HepG2 (cell line): Measurements from ENCODE around the gene KLHDC8B. TPM values are rescaled to one million over a fixed set of nuclear protein-coding genes. Genes with fewer than 3 reads are reported as not detected.

Source experiments
- BATF2 ChIP-seq: sonication (generic); formaldehyde crosslinking; IDR thresholded peaks from 2 replicates; pipeline ENCODE4 v1.8.0; 2022; ENCODE audit warnings: mild to moderate bottlenecking, missing genetic modification reagents, moderate library complexity
- BRCA1 ChIP-seq: sonication (generic); formaldehyde crosslinking; IDR thresholded peaks from 2 replicates; pipeline ENCODE4 v1.4.0; 2020; ENCODE audit warnings: missing genetic modification reagents
- CC2D1A ChIP-seq: sonication (generic); formaldehyde crosslinking; IDR thresholded peaks from 2 replicates; pipeline ENCODE4 v1.8.1; 2023; ENCODE audit warnings: mild to moderate bottlenecking, missing genetic modification reagents
- GABPA ChIP-seq, 2 experiments: IDR thresholded peaks; 2 replicates each; pipeline ENCODE4 v1.6.1; 2011 to 2016; ENCODE audit warnings: low read depth in 2 of 2, low read length in 1 of 2, missing biosample characterization in 1 of 2, missing genetic modification characterization in 1 of 2
- HIC2 ChIP-seq: sonication (generic); formaldehyde crosslinking; IDR thresholded peaks from 2 replicates; pipeline ENCODE4 v1.9.0; 2022; ENCODE audit warnings: low read depth, missing genetic modification reagents
- MAF1 ChIP-seq: sonication (generic); formaldehyde crosslinking; IDR thresholded peaks from 2 replicates; pipeline ENCODE4 v1.5.0; 2020; ENCODE audit warnings: missing genetic modification reagents, borderline replicate concordance
- MED8 ChIP-seq: sonication (generic); formaldehyde crosslinking; IDR thresholded peaks from 2 replicates; pipeline ENCODE4 v1.8.1; 2023; ENCODE audit warnings: mild to moderate bottlenecking, missing genetic modification reagents; ENCODE audit not compliant: insufficient replicate concordance
- PCBP1 ChIP-seq: fragments of 200-400 bp; formaldehyde crosslinking; IDR thresholded peaks from 2 replicates; pipeline ENCODE4 v1.6.1; 2017; ENCODE audit warnings: mild to moderate bottlenecking, low read depth, low read length, borderline replicate concordance
- PTBP1 ChIP-seq: fragments of 200-400 bp; formaldehyde crosslinking; IDR thresholded peaks from 2 replicates; pipeline ENCODE4 v1.6.1; 2018; ENCODE audit warnings: low read length, low read depth; ENCODE audit not compliant: poor library complexity, severe bottlenecking
- RBM22 ChIP-seq: fragments of 200-400 bp; formaldehyde crosslinking; optimal IDR thresholded peaks from 2 replicates; pipeline ENCODE3; 2017; ENCODE audit warnings: mild to moderate bottlenecking, low read length, moderate library complexity
- RELA ChIP-seq: sonication (generic); formaldehyde crosslinking; IDR thresholded peaks from 2 replicates; pipeline ENCODE4 v1.4.0; 2020; ENCODE audit warnings: missing genetic modification reagents
- REPIN1 ChIP-seq: sonication (generic); formaldehyde crosslinking; IDR thresholded peaks from 2 replicates; pipeline ENCODE4 v1.8.0; 2022; ENCODE audit warnings: missing genetic modification reagents, low read depth, mild to moderate bottlenecking, borderline replicate concordance
- RXRB ChIP-seq: IDR thresholded peaks from 2 replicates; pipeline ENCODE4 v1.6.1; 2016; ENCODE audit warnings: borderline replicate concordance, missing genetic modification reagents, missing compliant biosample characterization
- SALL2 ChIP-seq: sonication (generic); formaldehyde crosslinking; IDR thresholded peaks from 2 replicates; pipeline ENCODE4 v1.8.1; 2023; ENCODE audit warnings: mild to moderate bottlenecking, missing genetic modification reagents, inconsistent platforms
- SP1 ChIP-seq, 2 experiments: fragments of 450-650 bp in 1 of 2; sonication (generic) in 1 of 2; formaldehyde crosslinking in 1 of 2; IDR thresholded peaks; 2 replicates each; pipeline versions ENCODE4 v1.4.0 to v1.6.1; 2016 to 2020; ENCODE audit warnings: missing genetic modification reagents in 1 of 2
- SRY ChIP-seq: sonication (generic); formaldehyde crosslinking; IDR thresholded peaks from 2 replicates; pipeline ENCODE4 v1.8.0; 2022; ENCODE audit warnings: mild to moderate bottlenecking, missing genetic modification reagents
- THAP11 ChIP-seq: IDR thresholded peaks from 2 replicates; pipeline ENCODE4 v1.6.1; 2016; ENCODE audit warnings: missing biosample characterization, missing genetic modification reagents
- ZNF18 ChIP-seq: sonication (generic); formaldehyde crosslinking; IDR thresholded peaks from 2 replicates; pipeline ENCODE4 v1.8.0; 2022; ENCODE audit warnings: mild to moderate bottlenecking, missing genetic modification reagents; ENCODE audit not compliant: insufficient replicate concordance
- ZNF205 ChIP-seq: IDR thresholded peaks from 2 replicates; pipeline ENCODE4 v1.6.1; 2018; ENCODE audit warnings: missing biosample characterization, missing genetic modification reagents
- ZNF224 ChIP-seq: sonication (generic); formaldehyde crosslinking; IDR thresholded peaks from 2 replicates; pipeline ENCODE4 v1.5.0; 2020; ENCODE audit warnings: mild to moderate bottlenecking, missing genetic modification reagents
- ZNF3 ChIP-seq: IDR thresholded peaks from 2 replicates; pipeline ENCODE4 v1.7.0; 2017; ENCODE audit warnings: inconsistent platforms
- ZNF343 ChIP-seq: sonication (generic); formaldehyde crosslinking; IDR thresholded peaks from 2 replicates; pipeline ENCODE4 v1.4.0; 2020; ENCODE audit warnings: mild to moderate bottlenecking, missing genetic modification reagents
- ZNF552 ChIP-seq: sonication (generic); formaldehyde crosslinking; IDR thresholded peaks from 2 replicates; pipeline ENCODE4 v1.9.0; 2022; ENCODE audit warnings: missing genetic modification reagents, mild to moderate bottlenecking, borderline replicate concordance
- ZNF598 ChIP-seq: sonication (generic); formaldehyde crosslinking; IDR thresholded peaks from 2 replicates; pipeline ENCODE4 v1.5.1; 2020; ENCODE audit warnings: mild to moderate bottlenecking, missing genetic modification reagents, borderline replicate concordance
- ZNF772 ChIP-seq: sonication (generic); formaldehyde crosslinking; IDR thresholded peaks from 2 replicates; pipeline ENCODE4 v1.5.0; 2020; ENCODE audit warnings: mild to moderate bottlenecking, missing genetic modification reagents
- ZNF777 ChIP-seq: sonication (generic); formaldehyde crosslinking; IDR thresholded peaks from 2 replicates; pipeline ENCODE4 v1.4.0; 2020; ENCODE audit warnings: missing genetic modification reagents
- polyA plus RNA-seq, 8 experiments: library from polyadenylated mRNA; depleted of rRNA in 3 of 8; stranded (reverse) in 7 of 8; unstranded in 1 of 8; fragments of >200 nt; fragmentation: Illumina TruSeq in 4 of 8; extraction: Trizol in 4 of 8; gene quantifications; 2 replicates each; pipeline versions ENCODE4 v1.2.1 to v1.2.3, GENCODE V29; 2011 to 2016; ENCODE audit warnings: low read depth in 4 of 8, missing spikeins in 1 of 8, mixed read lengths in 1 of 8; ENCODE audit not compliant: insufficient read depth in 1 of 8
- total RNA-seq, 5 experiments: library from RNA; depleted of rRNA; stranded (reverse); fragments of >200 nt; fragmentation: Illumina TruSeq; extraction: Trizol; gene quantifications; 2 replicates each; pipeline ENCODE4 v1.2.3, GENCODE V29; 2016; ENCODE audit warnings: low read depth in 1 of 5

Gene KLHDC8B
- total and polyA plus RNA-seq, 2 of the 13 experiments (the other 11 are each of a cell fraction or from before 2014, with no cell fraction given) = 17.2 to 17.8 TPM

GRCh38 chr3:49132437-49133225 lies 38.8 kb upstream of the KLHDC8B start, which contains the start of gene LAMB2 (continued):
- TF ChIP-seq ZNF18 (CRISPR knock-in tag) = peak; percentile 23
- TF ChIP-seq RELA = no peak
- TF ChIP-seq RXRB (CRISPR knock-in tag) = peak; percentile 58; the same call in 1 of the 2 replicates
- peak; percentile 3; the same call in 1 of the 2 replicates for TF ChIP-seq ZNF598
- TF ChIP-seq ZNF224 (CRISPR knock-in tag) = 0 out of 2 replicates have a peak, but pooled peaks have one; percentile 41
- peak; percentile 80 for TF ChIP-seq HIC2
- TF ChIP-seq MAF1 = peak; percentile 62; the same call in 1 of the 2 replicates
- TF ChIP-seq ZNF777 (CRISPR knock-in tag) = peak; percentile 80
- TF ChIP-seq CC2D1A (CRISPR knock-in tag) = no peak
- TF ChIP-seq BRCA1 (CRISPR knock-in tag) = no peak
- peak; percentile 19; the same call in 1 of the 2 replicates for TF ChIP-seq GABPA (IDR thresholded peaks at IDR 0.05; ENCODE audit: low read depth, low read length)
- TF ChIP-seq GABPA (CRISPR knock-in tag; IDR thresholded peaks at IDR 0.05; ENCODE audit: low read depth) = peak; percentile 9
- peak; percentile 44 for TF ChIP-seq PTBP1
- no peak for TF ChIP-seq ZNF552 (CRISPR knock-in tag)
- no peak for TF ChIP-seq SP1 (IDR thresholded peaks at IDR 0.05)
- TF ChIP-seq SP1 (CRISPR knock-in tag; IDR thresholded peaks at IDR 0.05) = no peak
- no peak for TF ChIP-seq ZNF205
- 0 out of 2 replicates have a peak, but pooled peaks have one; percentile 85 for TF ChIP-seq SALL2 (CRISPR knock-in tag)
- no peak for TF ChIP-seq RBM22
- no peak for TF ChIP-seq BATF2 (CRISPR knock-in tag)
- no peak for TF ChIP-seq MED8
- TF ChIP-seq THAP11 (CRISPR knock-in tag) = 0 out of 2 replicates have a peak, but pooled peaks have one; percentile 31
- TF ChIP-seq REPIN1 (CRISPR knock-in tag) = peak; percentile 63; the same call in 1 of the 2 replicates
- TF ChIP-seq SRY (CRISPR knock-in tag) = peak; percentile 67
- TF ChIP-seq ZNF3 (CRISPR knock-in tag) = no peak
- 0 out of 2 replicates have a peak, but pooled peaks have one; percentile 22 for TF ChIP-seq PCBP1
- TF ChIP-seq ZNF772 (CRISPR knock-in tag) = peak; percentile 15; the same call in 1 of the 2 replicates
- peak; percentile 46; the same call in 1 of the 2 replicates for TF ChIP-seq ZNF343
